Activated CD4-positive, alpha-beta T cell treated with anti-CD3 and anti-CD28 coated beads for 1 hour (primary cell): ENCODE results near the gene HP.
"Not testable (repeated sequence)": the region's sequence is repeated elsewhere in the genome, so short reads cannot be mapped to it uniquely, and the experiment has no call there.

Experiments
- DNase-seq: peaks from one replicate; pipeline ENCODE4 v3.0.0-alpha.2; 2020

HP gene

GRCh38 chr16:72054254-72054847, at the start of gene HP:
TSS of gene HP (plus strand) at chr16:72054505. CDS start at chr16:72054653, 148 bp downstream.
- DNase-seq, result not testable (repeated sequence)

GRCh38 chr16:72008065-72008423, 46.3 kb upstream of the HP start:
- DNase-seq, result not testable (repeated sequence)

GRCh38 chr16:72008424-72009216, 45.7 kb upstream of the HP start, which contains the start of gene DHODH:
TSS of gene DHODH (plus strand) at chr16:72008744. CDS start at chr16:72008765, 21 bp downstream.
- DNase-seq, result peak; percentile 97

GRCh38 chr16:72009779-72010178, 44.5 kb upstream of the HP start:
- DNase-seq, result no peak

- DNase-seq, result no peak
Measured at GRCh38 chr16:72012607-72013006, 41.7 kb upstream of the HP start.

GRCh38 chr16:72013389-72013788, 40.9 kb upstream of the HP start:
- no peak for DNase-seq

- DNase-seq, result no peak
Measured at GRCh38 chr16:72013888-72014581, 40.3 kb upstream of the HP start.

GRCh38 chr16:72014675-72015074, 39.6 kb upstream of the HP start:
- DNase-seq, result no peak

GRCh38 chr16:72015124-72015523, 39.2 kb upstream of the HP start:
- no peak for DNase-seq

- DNase-seq, result no peak
Measured at GRCh38 chr16:72018470-72018869, 35.8 kb upstream of the HP start.

- no peak for DNase-seq
Measured at GRCh38 chr16:72021043-72021442, 33.3 kb upstream of the HP start.

GRCh38 chr16:72022127-72022526, 32.2 kb upstream of the HP start:
- DNase-seq, result no peak

- no peak for DNase-seq
Measured at GRCh38 chr16:72023962-72024361, 30.3 kb upstream of the HP start.

- no peak for DNase-seq
Measured at GRCh38 chr16:72024862-72025382, 29.4 kb upstream of the HP start.

GRCh38 chr16:72025404-72026114, 28.7 kb upstream of the HP start:
- no peak for DNase-seq

- no peak for DNase-seq
Measured at GRCh38 chr16:72027669-72028378, 26.5 kb upstream of the HP start.

GRCh38 chr16:72029567-72030271, 24.6 kb upstream of the HP start:
- DNase-seq, result no peak

GRCh38 chr16:72033437-72033836, 20.9 kb upstream of the HP start:
- no peak for DNase-seq

- no peak for DNase-seq
Measured at GRCh38 chr16:72036098-72036497, 18.2 kb upstream of the HP start.

- DNase-seq, result no peak
Measured at GRCh38 chr16:72042157-72042660, 12.1 kb upstream of the HP start.

GRCh38 chr16:72043058-72043457, 11.2 kb upstream of the HP start:
- no peak for DNase-seq
